Gastrocnemius medialis (tissue), 4 donors: ENCODE measurements around the gene LOC128125822.

Experiments used
- POLR2A ChIP-seq, 2 donors: fragments of 450-650 bp; IDR thresholded peaks; one replicate each; pipeline ENCODE4 v1.6.1; 2017; ENCODE audit warnings: antibody characterized with exemption in 2 of 2, mild to moderate bottlenecking in 2 of 2, moderate library complexity in 2 of 2
- TF ChIP-seq, protein P1 (sequence below), 5 experiments: fragments of 450-650 bp in 3 of 5; fragments of 200-600 bp in 2 of 5; sonication (generic) in 2 of 5; IDR thresholded peaks in 4 of 5; conservative IDR thresholded peaks in 1 of 5; 1 replicate in 4 of 5; 2 replicates in 1 of 5; pipeline ENCODE4 v1.5.1; 2016 to 2019; ENCODE audit warnings: antibody characterized with exemption in 5 of 5, mild to moderate bottlenecking in 3 of 5, moderate library complexity in 3 of 5

DNA sequence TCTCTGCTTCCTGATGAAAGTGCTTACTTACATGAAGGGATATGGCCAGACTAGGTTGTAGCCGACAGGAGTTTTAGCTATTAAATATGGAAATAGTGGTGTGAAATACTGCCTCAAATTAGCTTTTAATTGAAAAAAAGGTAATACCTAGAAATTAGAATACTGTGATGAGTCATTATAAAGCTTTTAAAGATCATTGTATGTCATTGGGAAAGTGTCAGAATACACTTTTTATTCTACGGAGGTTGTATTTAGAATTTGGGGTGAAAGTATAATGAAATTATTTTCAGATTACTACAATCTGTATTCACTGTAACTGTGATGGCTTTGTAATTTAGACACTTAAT, 2.2 kb downstream of the LOC128125822 start:
- TF ChIP-seq, protein P1, sequence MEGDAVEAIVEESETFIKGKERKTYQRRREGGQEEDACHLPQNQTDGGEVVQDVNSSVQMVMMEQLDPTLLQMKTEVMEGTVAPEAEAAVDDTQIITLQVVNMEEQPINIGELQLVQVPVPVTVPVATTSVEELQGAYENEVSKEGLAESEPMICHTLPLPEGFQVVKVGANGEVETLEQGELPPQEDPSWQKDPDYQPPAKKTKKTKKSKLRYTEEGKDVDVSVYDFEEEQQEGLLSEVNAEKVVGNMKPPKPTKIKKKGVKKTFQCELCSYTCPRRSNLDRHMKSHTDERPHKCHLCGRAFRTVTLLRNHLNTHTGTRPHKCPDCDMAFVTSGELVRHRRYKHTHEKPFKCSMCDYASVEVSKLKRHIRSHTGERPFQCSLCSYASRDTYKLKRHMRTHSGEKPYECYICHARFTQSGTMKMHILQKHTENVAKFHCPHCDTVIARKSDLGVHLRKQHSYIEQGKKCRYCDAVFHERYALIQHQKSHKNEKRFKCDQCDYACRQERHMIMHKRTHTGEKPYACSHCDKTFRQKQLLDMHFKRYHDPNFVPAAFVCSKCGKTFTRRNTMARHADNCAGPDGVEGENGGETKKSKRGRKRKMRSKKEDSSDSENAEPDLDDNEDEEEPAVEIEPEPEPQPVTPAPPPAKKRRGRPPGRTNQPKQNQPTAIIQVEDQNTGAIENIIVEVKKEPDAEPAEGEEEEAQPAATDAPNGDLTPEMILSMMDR (IDR thresholded peaks at IDR 0.05 in 4 of 5, conservative IDR thresholded peaks at IDR 0.05 in 1 of 5) = peak in 1 of 5 experiments; percentile 6
- TF ChIP-seq POLR2A (IDR thresholded peaks at IDR 0.05) = no peak
